T-cell (primary cell): ENCODE results near the gene HMOX2. TPM values are rescaled to one million over a fixed set of nuclear protein-coding genes. Genes with fewer than 3 reads are reported as not detected.

Experiments
- ATAC-seq, 4 experiments: fragments of 200-7000 bp in 3 of 4; fragments of 150-1000 bp in 1 of 4; cut with Tn5 transposase; replicated peaks in 1 of 4; 1 replicate in 3 of 4; 2 replicates in 1 of 4; pipeline ENCODE4 v1.10.0; 2021; ENCODE audit warnings: moderate library complexity in 3 of 4, mild to moderate bottlenecking in 2 of 4, moderate number of reproducible peaks in 1 of 4
- CTCF ChIA-PET, 2 donors: fragments of 300-600 bp; sonication (Branson Sonifier 250); formaldehyde crosslinking; loops; one replicate each; lab custom pipeline; 2022; ENCODE audit warnings: antibody characterized with exemption in 2 of 2; lab: Charles Lee
- POLR2A ChIA-PET, 2 donors: fragments of 300-600 bp; sonication (Branson Sonifier 250); formaldehyde crosslinking; loops; one replicate each; lab custom pipeline; 2022; ENCODE audit warnings: antibody characterized with exemption in 2 of 2; lab: Charles Lee
- DNase-seq, 35 experiments: peaks; one replicate each; pipeline versions ENCODE4 v3.0.0 to v3.0.0-alpha.2; 2013 to 2023
- H3K27ac ChIP-seq: one replicate; pipeline ENCODE4 v1.5.1; 2013; ENCODE audit warnings: low read length
- H3K27me3 ChIP-seq, 2 experiments: replicated peaks in 1 of 2; 1 replicate in 1 of 2; 2 replicates in 1 of 2; pipeline versions ENCODE4 v1.6.1 to v1.7.0; 2013; ENCODE audit warnings: low read length in 1 of 2, mixed read lengths in 1 of 2; ENCODE audit not compliant: control insufficient read depth in 2 of 2, insufficient read depth in 2 of 2; ENCODE audit errors: extremely low read depth in 1 of 2
- H3K36me3 ChIP-seq, 2 donors: 1 replicate in 1 of 2; 2 replicates in 1 of 2; pipeline versions ENCODE4 v1.6.1 to v1.7.0; 2013; ENCODE audit warnings: low read length in 1 of 2; ENCODE audit not compliant: control insufficient read depth in 2 of 2, insufficient read depth in 1 of 2; ENCODE audit errors: extremely low read depth in 1 of 2
- H3K4me1 ChIP-seq, 2 experiments: 1 replicate in 1 of 2; 2 replicates in 1 of 2; pipeline versions ENCODE4 v1.6.1 to v1.7.0; 2013; ENCODE audit warnings: low read length in 2 of 2, mixed read lengths in 1 of 2; ENCODE audit not compliant: insufficient read depth in 2 of 2, control insufficient read depth in 1 of 2; ENCODE audit errors: extremely low read depth in 1 of 2
- H3K4me3 ChIP-seq, 2 donors: 1 replicate in 1 of 2; 2 replicates in 1 of 2; pipeline versions ENCODE4 v1.5.1 to v1.7.0; 2013; ENCODE audit warnings: mild to moderate bottlenecking in 2 of 2, low read length in 1 of 2, moderate library complexity in 1 of 2; ENCODE audit not compliant: control insufficient read depth in 1 of 2; ENCODE audit errors: extremely low read depth in 1 of 2
- H3K9me3 ChIP-seq: 2 replicates; pipeline ENCODE4 v1.7.0; 2013
- H3K27ac Mint-ChIP-seq, 2 donors: one replicate each; pipeline ENCODE4 v1.8.0; 2020 to 2021; ENCODE audit warnings: mild to moderate bottlenecking in 2 of 2, mixed read lengths in 2 of 2
- H3K27me3 Mint-ChIP-seq, 2 donors: one replicate each; pipeline ENCODE4 v1.8.0; 2021 to 2022; ENCODE audit warnings: mixed read lengths in 2 of 2
- H3K36me3 Mint-ChIP-seq: one replicate; pipeline ENCODE4 v1.8.0; 2021; ENCODE audit warnings: mixed read lengths
- H3K4me1 Mint-ChIP-seq, 3 donors: one replicate each; pipeline ENCODE4 v1.8.0; 2020 to 2022; ENCODE audit warnings: mixed read lengths in 3 of 3, mild to moderate bottlenecking in 1 of 3
- H3K4me3 Mint-ChIP-seq, 3 donors: one replicate each; pipeline ENCODE4 v1.8.0; 2020 to 2022; ENCODE audit warnings: mild to moderate bottlenecking in 3 of 3, mixed read lengths in 3 of 3, moderate library complexity in 3 of 3
- H3K9me3 Mint-ChIP-seq, 3 donors: one replicate each; pipeline ENCODE4 v1.8.0; 2020 to 2022; ENCODE audit warnings: mixed read lengths in 3 of 3
- WGBS: methylation state at CpG from one replicate; pipeline ENCODE4 v1.1.5; 2013; ENCODE audit warnings: missing lambda C conversion rate; ENCODE audit not compliant: insufficient coverage; 5-methylcytosine and 5-hydroxymethylcytosine counted together
- total RNA-seq, 35 experiments: library from RNA in 6 of 35; stranded (reverse) in 6 of 35; fragments of 120-200 nt in 1 of 35; gene quantifications; one replicate each; pipeline versions ENCODE4 v1.2.1 to v1.2.4 and lab custom pipeline; 2013 to 2026

Gene HMOX2
- total RNA-seq, 5 donors from 2014 or later (not counting 1 experiment from before 2014, with no cell fraction given) = 49.1 to 74.4 (median 70.5) TPM

DNA sequence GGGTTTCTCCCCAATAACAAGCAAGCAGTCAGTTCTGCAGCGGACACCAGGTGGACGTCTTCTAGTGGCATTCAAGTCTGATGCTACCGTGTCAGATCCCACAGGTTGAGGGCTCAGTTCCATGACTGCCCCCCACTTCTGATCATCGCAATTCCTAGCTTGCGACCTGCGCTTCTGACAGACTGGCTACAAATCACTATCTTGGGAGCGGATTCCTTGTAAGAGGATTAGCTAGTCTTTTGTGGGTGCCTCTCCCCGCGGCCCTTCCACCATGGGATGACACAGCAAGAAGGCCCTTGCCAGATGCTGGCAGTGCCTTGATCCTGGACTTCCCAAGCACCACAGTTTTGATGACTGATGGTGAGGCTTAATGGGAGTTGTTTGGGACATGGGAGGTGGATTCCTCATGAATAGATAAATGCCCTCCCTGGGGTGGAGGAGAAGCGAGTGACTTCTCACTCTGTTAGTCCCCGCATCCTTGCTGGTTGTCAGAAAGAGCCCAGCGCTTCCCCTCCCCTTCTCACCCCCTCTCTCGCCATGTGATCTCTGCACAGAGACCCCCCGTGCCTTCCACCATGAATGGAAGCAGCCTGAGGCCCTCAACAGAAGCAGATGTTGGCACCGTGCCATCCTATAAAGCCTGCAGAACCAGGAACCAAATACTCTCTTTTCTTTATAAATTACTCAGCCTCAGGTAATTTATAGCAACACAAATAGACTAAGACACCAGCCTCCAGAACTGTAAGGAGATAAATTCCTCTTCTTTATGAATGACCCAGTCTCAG is 43.3 kb downstream of the HMOX2 start:
- H3K4me1 Mint-ChIP-seq = peaks cover 40 to 51% (median 44%) of the 10 kb centered on the region in 3 donors
- POLR2A ChIA-PET = no interaction called here

DNA sequence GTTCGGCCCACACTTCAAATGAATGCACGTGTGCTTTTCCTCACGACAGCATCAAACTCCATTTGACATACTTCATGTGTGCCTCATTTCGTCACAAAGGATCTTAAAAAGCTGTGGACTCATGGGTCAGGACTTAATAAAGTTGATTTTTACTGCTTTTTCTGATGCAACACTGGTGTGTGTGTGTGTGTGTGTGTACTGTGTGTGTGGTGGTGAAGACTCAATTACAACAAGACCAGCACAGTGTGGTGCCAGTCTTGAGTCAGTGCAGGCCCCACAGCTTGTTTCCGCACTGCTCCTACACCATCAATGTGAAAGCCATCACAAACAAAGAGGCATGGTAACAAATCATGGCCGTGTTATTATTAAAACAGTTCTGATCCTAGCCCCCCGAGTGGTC is 44.7 kb downstream of the HMOX2 start:
- no peak overlapping the region for H3K27ac ChIP-seq
- 96% methylated on average over 4 of the region's 7 CpGs for WGBS
- no peaks in the 10 kb centered on the region for H3K27me3 Mint-ChIP-seq
- H3K9me3 Mint-ChIP-seq = no peaks in the 10 kb centered on the region
- H3K4me3 Mint-ChIP-seq = no peak overlapping the region
- H3K27me3 ChIP-seq = no peaks in the 10 kb centered on the region
- no peak for ATAC-seq
- no peak for DNase-seq
- no peak overlapping the region for H3K27ac Mint-ChIP-seq
- peaks cover 31 to 40% (median 34%) of the 10 kb centered on the region in 3 donors for H3K4me1 Mint-ChIP-seq
- H3K36me3 Mint-ChIP-seq = peaks cover 3% of the 10 kb centered on the region
- peaks cover 2 to 23% of the 10 kb centered on the region in 2 experiments for H3K4me1 ChIP-seq
- CTCF ChIA-PET = interaction anchor here in 1 of 2 donors (0.6 kb wide), 1 partner anchor 36 kb away, joined by 5 read pairs; no protein-coding TSS in a partner anchor
- peaks cover 5 to 21% of the 10 kb centered on the region in 2 donors for H3K36me3 ChIP-seq
- H3K9me3 ChIP-seq = no peaks in the 10 kb centered on the region
- POLR2A ChIA-PET = no interaction called here
- no peak overlapping the region for H3K4me3 ChIP-seq

More for the DNA sequence above, 43.3 kb downstream of the HMOX2 start:
- H3K4me3 ChIP-seq = no peak overlapping the region
- Mint-ChIP-seq H3K4me3 (no peak overlapping the region), H3K27me3 (no peaks in the 10 kb centered on the region), H3K27ac (peak overlapping the region; percentile 52 to 71), H3K36me3 (no peaks in the 10 kb centered on the region), H3K9me3 (no peaks in the 10 kb centered on the region)
- CTCF ChIA-PET = interaction anchor here (0.6 to 1.6 kb wide), 3 partner anchors 13 to 91 kb away, joined by 3 to 5 read pairs (median 3); no protein-coding TSS in a partner anchor
- 93% methylated on average over 8 of the region's 15 CpGs for WGBS
- H3K27ac ChIP-seq = no peak overlapping the region
- H3K27me3 ChIP-seq = no peaks in the 10 kb centered on the region
- H3K4me1 ChIP-seq = peaks cover 16 to 35% of the 10 kb centered on the region in 2 experiments
- ATAC-seq (no peak), DNase-seq (no peak)
- no peaks in the 10 kb centered on the region for H3K9me3 ChIP-seq
- H3K36me3 ChIP-seq = peaks cover 5 to 21% of the 10 kb centered on the region in 2 donors

DNA sequence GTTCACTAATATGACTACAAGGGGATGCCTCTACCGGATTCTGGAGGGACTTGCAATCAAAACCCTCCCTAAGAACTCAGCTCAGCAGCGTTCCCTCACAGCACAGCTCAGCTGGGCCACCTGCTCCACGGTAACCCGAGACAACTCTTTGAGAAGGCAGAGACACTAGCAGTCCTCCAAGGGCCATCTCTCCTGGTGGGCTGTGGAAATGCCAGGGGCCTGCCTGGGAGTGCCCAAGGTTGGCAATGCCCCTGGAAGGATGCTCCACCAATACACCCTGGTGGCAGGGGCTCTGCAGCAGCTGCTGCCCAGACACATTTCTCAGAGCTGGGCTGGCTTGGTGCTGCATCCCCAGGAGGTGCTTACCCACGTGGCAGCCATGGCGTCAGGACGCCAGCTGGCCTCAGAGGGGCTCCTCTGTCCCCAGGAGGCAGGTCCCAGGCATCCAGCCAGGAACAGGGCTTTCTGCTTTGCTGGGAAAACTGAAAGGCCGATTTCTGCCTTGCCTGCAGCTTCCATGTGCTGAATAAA is 45.9 kb downstream of the HMOX2 start:
- no peak for DNase-seq
- no peak overlapping the region for H3K27ac ChIP-seq
- Mint-ChIP-seq H3K27me3 (no peaks in the 10 kb centered on the region), H3K27ac (peak overlapping the region in 1 of 2 donors; percentile 66), H3K4me1 (peaks cover 28 to 36% (median 34%) of the 10 kb centered on the region in 3 donors), H3K4me3 (no peak overlapping the region), H3K36me3 (peaks cover 3% of the 10 kb centered on the region), H3K9me3 (no peaks in the 10 kb centered on the region)
- H3K36me3 ChIP-seq = peaks cover 5 to 21% of the 10 kb centered on the region in 2 donors
- ChIA-PET CTCF (no interaction called here), POLR2A (no interaction called here)
- no peaks in the 10 kb centered on the region for H3K9me3 ChIP-seq
- H3K4me1 ChIP-seq = peaks cover 0 to 23% of the 10 kb centered on the region in 2 experiments
- ATAC-seq = no peak
- WGBS = 92% methylated on average over 8 of the region's 8 CpGs
- H3K27me3 ChIP-seq = no peaks in the 10 kb centered on the region
- no peak overlapping the region for H3K4me3 ChIP-seq

DNA sequence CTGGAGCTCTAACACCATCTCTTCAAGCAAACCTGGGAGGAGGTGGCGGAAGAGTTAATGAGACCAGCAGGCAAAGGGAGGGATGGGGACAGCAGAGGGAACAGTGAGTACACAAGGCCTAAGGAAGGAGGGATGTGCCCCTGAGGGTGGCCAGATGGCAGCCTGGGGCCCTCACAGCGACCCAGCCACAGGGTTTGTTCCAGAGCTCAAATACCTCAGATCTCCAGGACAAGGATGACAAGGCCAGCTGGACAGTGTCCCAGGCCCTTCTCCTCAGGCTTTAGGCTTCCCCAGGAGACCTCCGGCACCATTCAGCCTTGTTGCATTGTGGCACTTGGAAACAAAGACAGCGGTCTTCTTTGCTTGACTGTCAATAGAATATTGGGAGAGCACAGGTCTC is 47.5 kb downstream of the HMOX2 start:
- Histone ChIP-seq H3K9me3 (no peaks in the 10 kb centered on the region), H3K4me1 (peaks cover 7 to 11% of the 10 kb centered on the region in 2 experiments), H3K36me3 (peaks cover 5 to 21% of the 10 kb centered on the region in 2 donors), H3K4me3 (no peak overlapping the region), H3K27me3 (no peaks in the 10 kb centered on the region), H3K27ac (no peak overlapping the region)
- POLR2A ChIA-PET = no interaction called here
- H3K4me1 Mint-ChIP-seq = peaks cover 31 to 43% (median 36%) of the 10 kb centered on the region in 3 donors
- H3K9me3 Mint-ChIP-seq = no peaks in the 10 kb centered on the region
- H3K27me3 Mint-ChIP-seq = no peaks in the 10 kb centered on the region
- WGBS = 100% methylated on average over 3 of the region's 4 CpGs
- H3K27ac Mint-ChIP-seq = peak overlapping the region in 1 of 2 donors; percentile 44
- no peak for ATAC-seq
- H3K4me3 Mint-ChIP-seq = no peak overlapping the region
- no peak for DNase-seq
- peaks cover 3% of the 10 kb centered on the region for H3K36me3 Mint-ChIP-seq
- CTCF ChIA-PET = no interaction called here

GRCh38 chr16:4524571-4524970 is 48.4 kb downstream of the HMOX2 start:
- peaks cover 14 to 19% of the 10 kb centered on the region in 2 experiments for H3K4me1 ChIP-seq
- peaks cover 6% of the 10 kb centered on the region for H3K36me3 Mint-ChIP-seq
- H3K4me3 Mint-ChIP-seq = no peak overlapping the region
- no peaks in the 10 kb centered on the region for H3K9me3 ChIP-seq
- peaks cover 32 to 51% (median 38%) of the 10 kb centered on the region in 3 donors for H3K4me1 Mint-ChIP-seq
- H3K27ac Mint-ChIP-seq = peak overlapping the region in 1 of 2 donors; percentile 5
- peaks cover 5 to 21% of the 10 kb centered on the region in 2 donors for H3K36me3 ChIP-seq
- ATAC-seq (no peak), DNase-seq (no peak)
- no peaks in the 10 kb centered on the region for H3K9me3 Mint-ChIP-seq
- H3K27me3 ChIP-seq = no peaks in the 10 kb centered on the region
- H3K4me3 ChIP-seq = no peak overlapping the region
- H3K27ac ChIP-seq = no peak overlapping the region
- ChIA-PET POLR2A (no interaction called here), CTCF (interaction anchor here in 1 of 2 donors (0.6 kb wide), 1 partner anchor 73 kb away, joined by 7 read pairs; no protein-coding TSS in a partner anchor)
- H3K27me3 Mint-ChIP-seq = no peaks in the 10 kb centered on the region

DNA sequence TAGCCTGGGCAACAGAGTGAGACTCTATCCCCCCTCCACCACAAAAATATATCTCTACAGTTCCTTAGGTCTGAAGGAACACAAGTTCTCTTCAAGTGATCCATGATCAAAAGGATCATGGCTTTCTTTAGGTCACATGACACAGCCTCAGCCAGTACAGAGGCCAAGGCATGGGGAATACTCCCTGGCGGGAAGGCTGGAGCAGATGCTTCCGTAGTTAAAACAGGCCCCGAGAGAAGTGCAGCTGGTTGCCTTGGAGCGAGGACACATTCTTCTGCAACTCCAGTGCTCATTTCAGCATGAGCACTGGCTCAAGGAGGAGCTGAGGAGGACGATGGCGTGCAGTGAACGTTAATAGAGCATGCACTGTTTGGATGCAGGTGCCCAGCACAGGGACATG is 48.9 kb downstream of the HMOX2 start:
- 93% methylated on average over 7 of the region's 7 CpGs for WGBS
- Histone ChIP-seq H3K4me3 (no peak overlapping the region), H3K9me3 (no peaks in the 10 kb centered on the region), H3K27me3 (no peaks in the 10 kb centered on the region), H3K4me1 (peaks cover 19 to 23% of the 10 kb centered on the region in 2 experiments), H3K27ac (no peak overlapping the region), H3K36me3 (peaks cover 5 to 21% of the 10 kb centered on the region in 2 donors)
- Mint-ChIP-seq H3K9me3 (no peaks in the 10 kb centered on the region), H3K27ac (no peak overlapping the region), H3K4me3 (no peak overlapping the region), H3K4me1 (peaks cover 34 to 56% (median 41%) of the 10 kb centered on the region in 3 donors), H3K36me3 (peaks cover 7% of the 10 kb centered on the region), H3K27me3 (no peaks in the 10 kb centered on the region)
- ChIA-PET POLR2A (no interaction called here), CTCF (interaction anchor here in 1 of 2 donors (1.0 kb wide), 1 partner anchor 20 kb away, joined by 3 read pairs; no protein-coding TSS in a partner anchor)
- DNase-seq (no peak), ATAC-seq (no peak)
